HepG2 (cell line): ENCODE results near the gene TEX35. TPM values are rescaled to one million over a fixed set of nuclear protein-coding genes. Genes with fewer than 3 reads are reported as not detected.
A peak's percentile ranks its signal among the peaks of the same experiment; 100 is the strongest.

Experiments used
- ATF5 ChIP-seq: sonication (generic); formaldehyde crosslinking; IDR thresholded peaks from 2 replicates; pipeline ENCODE4 v1.4.0; 2020; ENCODE audit warnings: mild to moderate bottlenecking, low read depth, missing genetic modification reagents
- FOXP1 ChIP-seq, 2 experiments: fragments of 450-650 bp in 1 of 2; IDR thresholded peaks; 2 replicates each; pipeline ENCODE4 v1.6.1; 2017 to 2018; ENCODE audit warnings: antibody characterized with exemption in 1 of 2
- JDP2 ChIP-seq: sonication (generic); formaldehyde crosslinking; IDR thresholded peaks from 2 replicates; pipeline ENCODE4 v1.8.1; 2022; ENCODE audit warnings: missing genetic modification reagents, borderline replicate concordance
- KMT2A ChIP-seq: sonication (generic); formaldehyde crosslinking; IDR thresholded peaks from 2 replicates; pipeline ENCODE4 v1.4.0; 2020; ENCODE audit warnings: missing genetic modification reagents
- MYC ChIP-seq: sonication (generic); formaldehyde crosslinking; IDR thresholded peaks from 2 replicates; pipeline ENCODE4 v1.9.0; 2021; ENCODE audit warnings: missing genetic modification reagents, borderline replicate concordance
- MYNN ChIP-seq: sonication (generic); formaldehyde crosslinking; IDR thresholded peaks from 2 replicates; pipeline ENCODE4 v1.4.0; 2020; ENCODE audit warnings: mild to moderate bottlenecking, low read depth, missing genetic modification reagents
- NCOA1 ChIP-seq: sonication (generic); formaldehyde crosslinking; IDR thresholded peaks from 2 replicates; pipeline ENCODE4 v1.9.0; 2021; ENCODE audit warnings: missing genetic modification reagents
- PITX1 ChIP-seq: sonication (generic); formaldehyde crosslinking; IDR thresholded peaks from 2 replicates; pipeline ENCODE4 v1.5.1; 2020; ENCODE audit warnings: mild to moderate bottlenecking, missing genetic modification reagents
- REL ChIP-seq: sonication (generic); formaldehyde crosslinking; conservative IDR thresholded peaks from 2 replicates; pipeline ENCODE4 v1.8.0; 2022; ENCODE audit warnings: mild to moderate bottlenecking, missing genetic modification reagents, moderate library complexity
- TERF1 ChIP-seq: sonication (generic); formaldehyde crosslinking; IDR thresholded peaks from 2 replicates; pipeline ENCODE4 v1.8.0; 2022; ENCODE audit warnings: mild to moderate bottlenecking, missing genetic modification reagents, moderate library complexity
- ZMYM4 ChIP-seq: sonication (generic); formaldehyde crosslinking; IDR thresholded peaks from 2 replicates; pipeline ENCODE4 v1.8.1; 2023; ENCODE audit warnings: mild to moderate bottlenecking, missing genetic modification reagents
- ZNF232 ChIP-seq: sonication (generic); formaldehyde crosslinking; IDR thresholded peaks from 2 replicates; pipeline ENCODE4 v1.4.0; 2020; ENCODE audit warnings: missing genetic modification reagents, borderline replicate concordance
- ZNF468 ChIP-seq: sonication (generic); formaldehyde crosslinking; IDR thresholded peaks from 2 replicates; pipeline ENCODE4 v1.8.0; 2022; ENCODE audit warnings: mild to moderate bottlenecking, moderate library complexity, missing genetic modification reagents
- ZNF510 ChIP-seq: sonication (generic); formaldehyde crosslinking; IDR thresholded peaks from 2 replicates; pipeline ENCODE4 v1.4.0; 2020; ENCODE audit warnings: low read depth, mild to moderate bottlenecking, missing genetic modification reagents
- ZNF569 ChIP-seq: sonication (generic); formaldehyde crosslinking; IDR thresholded peaks from 2 replicates; pipeline ENCODE4 v1.5.0; 2020; ENCODE audit warnings: mild to moderate bottlenecking, missing genetic modification reagents, moderate library complexity, borderline replicate concordance
- ZNF605 ChIP-seq: sonication (generic); formaldehyde crosslinking; IDR thresholded peaks from 2 replicates; pipeline ENCODE4 v1.8.0; 2022; ENCODE audit warnings: mild to moderate bottlenecking, missing genetic modification reagents
- ZNF737 ChIP-seq: sonication (generic); formaldehyde crosslinking; IDR thresholded peaks from 2 replicates; pipeline ENCODE4 v1.5.0; 2020; ENCODE audit warnings: missing genetic modification reagents, mild to moderate bottlenecking, borderline replicate concordance
- polyA plus RNA-seq, 8 experiments: library from polyadenylated mRNA; depleted of rRNA in 3 of 8; stranded (reverse) in 7 of 8; unstranded in 1 of 8; fragments of >200 nt; fragmentation: Illumina TruSeq in 4 of 8; extraction: Trizol in 4 of 8; gene quantifications; 2 replicates each; pipeline versions ENCODE4 v1.2.1 to v1.2.3, GENCODE V29; 2011 to 2016; ENCODE audit warnings: low read depth in 4 of 8, missing spikeins in 1 of 8, mixed read lengths in 1 of 8; ENCODE audit not compliant: insufficient read depth in 1 of 8
- total RNA-seq, 5 experiments: library from RNA; depleted of rRNA; stranded (reverse); fragments of >200 nt; fragmentation: Illumina TruSeq; extraction: Trizol; gene quantifications; 2 replicates each; pipeline ENCODE4 v1.2.3, GENCODE V29; 2016; ENCODE audit warnings: low read depth in 1 of 5
- TF ChIP-seq, protein P1 (sequence below): sonication (generic); formaldehyde crosslinking; IDR thresholded peaks from 2 replicates; pipeline ENCODE4 v1.8.1; 2022; ENCODE audit warnings: low read depth, mild to moderate bottlenecking, missing genetic modification reagents
- TF ChIP-seq, protein P2 (sequence below): sonication (generic); formaldehyde crosslinking; IDR thresholded peaks from 2 replicates; pipeline ENCODE4 v1.5.0; 2020; ENCODE audit warnings: mild to moderate bottlenecking, missing genetic modification reagents, borderline replicate concordance

TEX35 gene
- total and polyA plus RNA-seq, 2 of the 13 experiments (the other 11 are each of a cell fraction or from before 2014, with no cell fraction given) = not detected

GRCh38 chr1:178542554-178543289 lies 29.8 kb downstream of the TEX35 start (continued):
- no peak for TF ChIP-seq ZNF232 (CRISPR knock-in tag)
- peak; percentile 44; the same call in 1 of the 2 replicates for TF ChIP-seq MYNN (CRISPR knock-in tag)
- peak; percentile 75; the same call in 1 of the 2 replicates for TF ChIP-seq JDP2
- 0 out of 2 replicates have a peak, but pooled peaks have one; percentile 47 for TF ChIP-seq REL
- TF ChIP-seq TERF1 (CRISPR knock-in tag) = no peak
- no peak for TF ChIP-seq FOXP1 (IDR thresholded peaks at IDR 0.05)
- 0 out of 2 replicates have a peak, but pooled peaks have one; percentile 1 for TF ChIP-seq FOXP1 (CRISPR knock-in tag; IDR thresholded peaks at IDR 0.05)
- TF ChIP-seq PITX1 (CRISPR knock-in tag) = peak; percentile 56; the same call in 1 of the 2 replicates
- TF ChIP-seq, protein P1, sequence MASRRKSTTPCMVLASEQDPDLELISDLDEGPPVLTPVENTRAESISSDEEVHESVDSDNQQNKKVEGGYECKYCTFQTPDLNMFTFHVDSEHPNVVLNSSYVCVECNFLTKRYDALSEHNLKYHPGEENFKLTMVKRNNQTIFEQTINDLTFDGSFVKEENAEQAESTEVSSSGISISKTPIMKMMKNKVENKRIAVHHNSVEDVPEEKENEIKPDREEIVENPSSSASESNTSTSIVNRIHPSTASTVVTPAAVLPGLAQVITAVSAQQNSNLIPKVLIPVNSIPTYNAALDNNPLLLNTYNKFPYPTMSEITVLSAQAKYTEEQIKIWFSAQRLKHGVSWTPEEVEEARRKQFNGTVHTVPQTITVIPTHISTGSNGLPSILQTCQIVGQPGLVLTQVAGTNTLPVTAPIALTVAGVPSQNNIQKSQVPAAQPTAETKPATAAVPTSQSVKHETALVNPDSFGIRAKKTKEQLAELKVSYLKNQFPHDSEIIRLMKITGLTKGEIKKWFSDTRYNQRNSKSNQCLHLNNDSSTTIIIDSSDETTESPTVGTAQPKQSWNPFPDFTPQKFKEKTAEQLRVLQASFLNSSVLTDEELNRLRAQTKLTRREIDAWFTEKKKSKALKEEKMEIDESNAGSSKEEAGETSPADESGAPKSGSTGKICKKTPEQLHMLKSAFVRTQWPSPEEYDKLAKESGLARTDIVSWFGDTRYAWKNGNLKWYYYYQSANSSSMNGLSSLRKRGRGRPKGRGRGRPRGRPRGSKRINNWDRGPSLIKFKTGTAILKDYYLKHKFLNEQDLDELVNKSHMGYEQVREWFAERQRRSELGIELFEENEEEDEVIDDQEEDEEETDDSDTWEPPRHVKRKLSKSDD (CRISPR knock-in tag) = peak; percentile 64; the same call in 1 of the 2 replicates
- TF ChIP-seq ZNF569 = 0 out of 2 replicates have a peak, but pooled peaks have one; percentile 30
- TF ChIP-seq ZNF510 (CRISPR knock-in tag) = no peak
- TF ChIP-seq ZMYM4 = peak; percentile 62; the same call in 1 of the 2 replicates
- peak; percentile 40; the same call in 1 of the 2 replicates for TF ChIP-seq ZNF605 (CRISPR knock-in tag)
- 0 out of 2 replicates have a peak, but pooled peaks have one; percentile 17 for TF ChIP-seq NCOA1 (CRISPR knock-in tag)
- 0 out of 2 replicates have a peak, but pooled peaks have one; percentile 28 for TF ChIP-seq KMT2A
- TF ChIP-seq ZNF468 = peak; percentile 28; the same call in 1 of the 2 replicates
- TF ChIP-seq ZNF737 (CRISPR knock-in tag) = 0 out of 2 replicates have a peak, but pooled peaks have one; percentile 5
- no peak for TF ChIP-seq ATF5 (CRISPR knock-in tag)
- TF ChIP-seq, protein P2, sequence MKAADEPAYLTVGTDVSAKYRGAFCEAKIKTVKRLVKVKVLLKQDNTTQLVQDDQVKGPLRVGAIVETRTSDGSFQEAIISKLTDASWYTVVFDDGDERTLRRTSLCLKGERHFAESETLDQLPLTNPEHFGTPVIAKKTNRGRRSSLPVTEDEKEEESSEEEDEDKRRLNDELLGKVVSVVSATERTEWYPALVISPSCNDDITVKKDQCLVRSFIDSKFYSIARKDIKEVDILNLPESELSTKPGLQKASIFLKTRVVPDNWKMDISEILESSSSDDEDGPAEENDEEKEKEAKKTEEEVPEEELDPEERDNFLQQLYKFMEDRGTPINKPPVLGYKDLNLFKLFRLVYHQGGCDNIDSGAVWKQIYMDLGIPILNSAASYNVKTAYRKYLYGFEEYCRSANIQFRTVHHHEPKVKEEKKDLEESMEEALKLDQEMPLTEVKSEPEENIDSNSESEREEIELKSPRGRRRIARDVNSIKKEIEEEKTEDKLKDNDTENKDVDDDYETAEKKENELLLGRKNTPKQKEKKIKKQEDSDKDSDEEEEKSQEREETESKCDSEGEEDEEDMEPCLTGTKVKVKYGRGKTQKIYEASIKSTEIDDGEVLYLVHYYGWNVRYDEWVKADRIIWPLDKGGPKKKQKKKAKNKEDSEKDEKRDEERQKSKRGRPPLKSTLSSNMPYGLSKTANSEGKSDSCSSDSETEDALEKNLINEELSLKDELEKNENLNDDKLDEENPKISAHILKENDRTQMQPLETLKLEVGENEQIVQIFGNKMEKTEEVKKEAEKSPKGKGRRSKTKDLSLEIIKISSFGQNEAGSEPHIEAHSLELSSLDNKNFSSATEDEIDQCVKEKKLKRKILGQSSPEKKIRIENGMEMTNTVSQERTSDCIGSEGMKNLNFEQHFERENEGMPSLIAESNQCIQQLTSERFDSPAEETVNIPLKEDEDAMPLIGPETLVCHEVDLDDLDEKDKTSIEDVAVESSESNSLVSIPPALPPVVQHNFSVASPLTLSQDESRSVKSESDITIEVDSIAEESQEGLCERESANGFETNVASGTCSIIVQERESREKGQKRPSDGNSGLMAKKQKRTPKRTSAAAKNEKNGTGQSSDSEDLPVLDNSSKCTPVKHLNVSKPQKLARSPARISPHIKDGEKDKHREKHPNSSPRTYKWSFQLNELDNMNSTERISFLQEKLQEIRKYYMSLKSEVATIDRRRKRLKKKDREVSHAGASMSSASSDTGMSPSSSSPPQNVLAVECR = peak; percentile 55; the same call in 1 of the 2 replicates
- TF ChIP-seq MYC (CRISPR knock-in tag) = peak; percentile 35; the same call in 1 of the 2 replicates
